ENCODE data around the gene CST4.
"Not testable (repeated sequence)": the region's sequence is repeated elsewhere in the genome, so short reads cannot be mapped to it uniquely, and the experiment has no call there.

CST4 gene, protein sequence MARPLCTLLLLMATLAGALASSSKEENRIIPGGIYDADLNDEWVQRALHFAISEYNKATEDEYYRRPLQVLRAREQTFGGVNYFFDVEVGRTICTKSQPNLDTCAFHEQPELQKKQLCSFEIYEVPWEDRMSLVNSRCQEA

DNA sequence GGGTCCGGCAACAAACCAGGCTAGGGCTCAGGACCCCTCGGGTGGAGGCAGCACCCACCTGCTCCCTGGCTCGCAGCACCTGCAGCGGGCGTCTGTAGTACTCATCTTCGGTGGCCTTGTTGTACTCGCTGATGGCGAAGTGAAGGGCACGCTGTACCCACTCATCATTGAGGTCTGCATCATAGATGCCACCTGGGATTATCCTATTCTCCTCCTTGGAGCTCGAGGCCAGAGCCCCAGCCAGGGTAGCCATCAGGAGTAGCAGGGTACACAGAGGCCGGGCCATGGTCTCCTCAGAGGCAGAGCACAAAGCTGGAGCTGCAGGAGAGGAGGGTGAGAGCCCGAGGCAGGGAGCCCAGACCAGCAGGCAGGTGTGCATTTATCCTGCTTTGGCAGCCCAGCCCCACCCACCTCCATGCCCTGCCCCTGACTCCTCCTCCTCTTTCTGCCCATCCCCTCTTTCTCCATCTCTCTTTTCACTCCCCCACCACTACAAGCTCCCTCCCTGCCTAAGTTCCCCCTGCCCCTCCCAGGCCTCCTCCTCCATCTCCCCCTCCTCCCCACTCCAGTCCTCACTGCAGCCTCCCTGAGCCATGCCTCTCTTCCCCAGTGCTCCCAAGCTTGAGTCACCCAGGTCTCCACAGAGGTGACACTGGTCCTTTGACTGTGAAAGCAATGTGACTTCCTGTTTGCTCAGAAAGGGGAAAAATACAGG, at the start of gene CST4:
TSS of gene CST4 (minus strand) at position 355 of the 715 bp plus-strand sequence. CDS start at position 286, 69 bp downstream.
- DNase-seq = not testable (repeated sequence)

DNA sequence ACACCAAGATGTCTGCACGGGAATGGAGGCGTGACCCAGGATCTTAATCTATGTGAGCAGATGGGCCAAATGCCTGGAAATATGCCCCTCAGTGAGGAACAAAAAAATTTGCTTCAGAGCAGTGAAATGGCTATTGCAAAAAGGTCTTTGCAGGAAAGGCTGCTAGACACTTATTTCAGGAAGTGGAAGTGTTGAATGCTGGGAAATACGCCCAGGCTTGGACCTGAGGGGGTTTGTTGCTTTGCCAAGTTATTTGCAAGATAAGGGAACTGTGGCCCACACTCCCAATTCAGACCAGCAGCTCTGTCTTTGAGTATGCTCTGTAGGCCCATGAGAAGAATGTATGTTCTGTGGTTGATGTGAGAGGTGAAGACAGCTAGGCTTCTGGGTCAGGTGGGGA, 46.6 kb upstream of the CST4 start:
- DNase-seq = not testable (repeated sequence)

DNA sequence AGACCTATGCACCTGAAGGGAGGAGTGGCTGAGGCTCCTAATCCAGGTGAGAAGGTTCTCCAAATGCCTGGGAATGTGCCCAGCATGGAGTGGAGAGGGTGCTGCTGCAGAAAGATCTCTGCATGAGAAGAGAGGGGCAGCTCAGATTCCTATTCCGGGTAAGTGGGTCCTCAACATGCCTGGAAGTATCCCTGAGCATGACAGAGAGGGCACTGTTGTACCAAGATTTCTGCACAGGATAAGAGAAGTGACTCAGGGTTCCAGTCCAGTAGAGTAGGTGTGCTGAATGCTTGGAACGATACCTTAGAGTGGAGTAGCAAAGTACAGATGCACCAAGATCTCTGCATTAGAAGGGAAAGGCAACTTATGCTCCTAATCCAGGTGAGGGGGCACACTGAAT, 46.1 kb upstream of the CST4 start:
- not testable (repeated sequence) for DNase-seq

DNA sequence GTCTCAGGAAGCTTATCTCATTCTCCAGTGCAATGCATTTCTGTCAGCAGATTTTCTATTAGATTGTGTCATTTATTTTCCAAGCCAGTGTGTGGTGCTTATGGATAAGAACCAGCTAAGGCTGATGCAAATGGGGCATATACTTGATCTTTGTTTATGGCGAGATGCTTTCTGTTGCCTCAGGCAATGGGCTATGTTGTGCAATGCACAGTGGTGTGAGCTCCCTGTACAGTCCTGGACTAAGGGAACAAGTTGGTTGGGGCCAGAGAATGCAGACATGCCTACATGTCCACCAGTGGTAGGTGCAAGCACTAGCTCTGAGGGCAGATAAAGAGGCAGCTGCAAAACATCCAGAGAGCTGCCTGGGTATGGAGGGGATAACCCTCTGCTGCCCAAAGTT, 45.6 kb upstream of the CST4 start:
- DNase-seq = not testable (repeated sequence)

DNA sequence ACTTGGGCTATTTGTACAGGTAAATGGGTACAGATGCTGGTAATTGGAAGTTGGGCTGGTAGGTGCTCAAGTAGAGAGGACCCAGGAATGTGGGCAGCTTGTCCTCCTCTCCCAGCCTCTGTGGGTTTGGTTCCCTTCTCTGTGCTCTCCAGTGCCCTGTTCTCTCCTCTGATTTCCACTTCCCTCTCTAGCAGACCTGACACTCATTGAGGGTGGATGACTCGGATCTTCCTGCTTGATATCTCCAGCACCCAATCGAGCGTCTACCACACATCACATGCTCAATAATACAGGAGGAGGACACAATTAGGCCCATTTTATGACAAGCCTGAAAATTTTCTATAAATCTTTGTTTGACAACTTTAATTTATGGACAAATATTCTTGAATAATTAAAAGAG, 38.2 kb upstream of the CST4 start:
- no peak for DNase-seq

DNA sequence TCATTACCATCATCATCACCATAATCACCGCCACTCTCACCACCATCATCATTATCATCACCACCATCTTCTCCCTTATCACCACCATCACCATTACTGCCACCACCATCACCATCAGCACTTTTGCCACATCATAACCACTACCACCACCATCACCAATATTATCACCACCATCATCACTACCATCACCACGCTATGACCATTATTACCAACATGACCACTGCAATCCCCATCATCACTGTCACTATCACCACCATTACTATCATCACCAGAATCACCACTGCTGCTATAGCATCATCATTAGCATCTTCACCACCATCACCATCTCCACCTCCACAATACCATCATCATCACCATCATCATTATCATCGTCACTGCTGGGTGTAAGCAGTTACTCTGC, 36.3 kb upstream of the CST4 start:
- no peak for DNase-seq

DNA sequence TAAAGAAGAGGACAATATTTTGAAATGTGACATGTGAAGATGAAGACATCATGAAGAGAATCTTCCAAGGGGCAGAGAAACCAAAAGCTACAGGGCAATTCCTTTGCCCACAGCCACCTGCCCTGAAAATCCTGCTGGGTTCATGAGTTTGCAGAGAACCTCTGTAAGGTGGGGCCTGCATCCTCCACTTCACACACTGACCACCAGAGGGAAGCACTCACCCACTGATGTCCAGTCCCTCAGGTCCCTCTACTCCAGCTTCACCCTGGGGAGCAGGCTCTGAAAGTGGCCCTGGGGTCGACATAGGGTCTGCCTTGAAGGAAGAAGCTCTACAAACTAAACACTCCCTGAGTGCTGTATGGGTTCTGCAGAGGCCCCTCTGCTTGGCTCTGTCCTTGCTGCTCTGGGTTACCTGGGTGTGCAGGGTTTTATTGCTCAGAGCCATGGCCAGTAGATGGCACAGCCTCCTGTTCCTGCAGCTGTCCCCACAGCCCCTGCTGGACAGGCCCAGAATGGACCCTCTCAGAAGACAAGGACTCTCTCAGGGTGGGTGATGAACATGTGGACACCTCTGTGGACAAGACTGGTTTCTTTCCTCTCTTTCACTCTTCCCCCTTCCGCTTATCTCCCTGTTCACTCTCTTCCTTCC, 34.9 kb upstream of the CST4 start:
- DNase-seq = peak; percentile 4

DNA sequence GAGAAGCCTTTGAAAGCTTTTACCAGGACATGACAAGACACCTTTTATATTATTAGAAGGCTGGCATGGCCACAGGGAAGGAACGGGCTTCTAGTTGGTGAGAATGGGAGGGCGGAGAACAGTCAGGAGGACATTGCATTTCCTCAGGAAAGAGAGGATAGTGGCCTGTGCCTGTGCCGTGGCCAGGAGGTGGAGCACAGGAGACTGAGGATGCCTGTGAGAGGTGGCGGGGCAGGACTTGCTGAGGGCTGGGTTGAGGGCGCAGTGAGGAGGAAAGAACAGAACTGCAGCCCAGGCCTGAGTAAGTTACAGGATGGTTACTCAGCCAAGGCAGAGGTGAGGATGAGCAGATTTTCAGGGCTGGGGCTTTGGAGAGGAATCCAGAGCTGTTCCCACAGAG, 34.0 kb upstream of the CST4 start:
- not testable (repeated sequence) for DNase-seq

DNA sequence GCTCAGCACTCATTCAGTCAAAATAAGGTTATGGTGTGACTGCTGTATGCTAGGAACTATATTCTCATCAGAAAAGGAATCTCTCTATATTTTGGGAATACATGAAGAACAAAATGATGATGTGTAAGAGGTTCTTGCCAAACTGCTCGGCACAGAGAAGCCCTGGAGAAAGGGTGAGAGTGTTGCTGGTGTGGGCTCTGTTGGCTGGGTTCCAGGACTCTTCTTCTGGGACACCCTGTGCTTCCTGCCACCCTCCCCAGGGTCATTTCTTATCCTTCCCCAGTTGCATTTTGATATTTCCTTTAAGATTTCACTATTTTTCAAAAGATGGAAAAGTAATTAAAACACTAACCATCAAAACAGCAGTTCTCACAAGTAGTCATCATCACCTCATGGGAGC, 33.1 kb upstream of the CST4 start:
- DNase-seq = no peak

DNA sequence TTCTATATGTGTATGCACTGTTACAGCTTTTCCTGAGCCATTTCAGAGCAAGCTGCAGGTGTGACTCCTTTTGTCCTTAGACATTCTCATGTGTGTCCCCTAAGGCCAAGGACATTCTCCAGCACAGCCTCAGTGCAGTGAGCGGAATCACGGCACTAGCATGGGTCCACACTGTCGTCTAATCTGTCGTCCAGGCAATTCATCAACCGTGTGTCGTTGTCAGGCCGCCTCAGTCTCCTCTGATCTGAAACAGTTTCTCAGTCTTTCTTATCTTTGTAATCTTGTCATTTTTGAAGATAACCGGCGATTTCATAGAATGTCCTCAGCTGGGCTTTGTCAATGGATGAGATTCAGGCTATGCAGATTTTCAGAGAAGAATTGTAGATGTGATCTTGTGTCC, 30.5 kb upstream of the CST4 start:
- not testable (repeated sequence) for DNase-seq

DNA sequence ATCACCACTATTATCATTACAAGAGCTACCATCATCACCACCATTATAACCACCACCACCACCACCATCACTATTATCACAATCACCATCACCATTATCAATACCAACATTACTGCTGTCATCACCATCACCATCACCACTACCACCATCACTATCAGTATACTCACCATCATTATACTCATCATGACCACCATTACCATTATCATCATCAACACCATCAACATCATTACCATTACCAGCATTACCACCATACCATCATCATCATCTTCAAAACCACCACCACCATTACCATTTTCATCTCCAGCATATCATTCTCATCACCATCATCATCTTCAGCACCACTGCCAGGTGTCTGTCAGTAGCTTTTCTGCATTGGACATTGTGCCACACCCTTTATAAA, 22.9 kb upstream of the CST4 start:
- DNase-seq = not testable (repeated sequence)

DNA sequence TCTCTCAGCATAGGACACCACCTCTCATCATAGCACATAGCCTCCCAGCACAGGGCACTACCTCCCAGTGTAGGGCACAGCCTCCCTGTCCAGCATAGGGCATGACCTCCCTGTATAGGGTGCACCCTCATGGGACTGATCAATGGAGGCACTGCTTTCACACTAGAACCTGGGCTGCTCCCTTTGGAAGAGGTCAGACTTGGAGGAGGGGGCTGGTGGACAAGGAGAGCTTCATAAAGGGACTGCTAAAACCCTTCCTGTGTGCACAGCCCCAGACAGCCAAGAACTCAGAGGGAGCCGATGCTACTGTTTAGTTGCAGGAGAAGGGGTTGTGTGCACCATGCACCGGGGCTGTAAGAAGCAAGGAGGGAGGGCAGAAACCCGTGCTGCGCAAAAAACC, 21.9 kb upstream of the CST4 start:
- DNase-seq = no peak

DNA sequence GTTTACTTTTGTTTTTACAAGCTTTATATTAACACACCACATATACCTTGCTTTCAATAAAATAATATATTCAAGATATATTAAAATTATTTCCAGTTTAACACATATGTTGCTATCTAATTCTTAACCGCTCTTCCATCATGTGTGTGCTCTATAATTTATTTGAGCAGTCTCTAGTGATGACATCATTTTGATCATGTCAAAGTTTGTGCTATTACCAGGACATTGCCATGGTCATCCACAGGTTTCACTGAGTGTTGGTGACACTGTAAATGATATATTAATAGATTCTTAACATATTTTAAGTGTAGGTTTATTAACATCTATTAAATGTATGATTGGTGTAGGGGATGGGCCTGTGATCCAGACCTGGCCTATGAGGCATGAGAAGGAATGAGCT, 17.1 kb upstream of the CST4 start:
- no peak for DNase-seq

DNA sequence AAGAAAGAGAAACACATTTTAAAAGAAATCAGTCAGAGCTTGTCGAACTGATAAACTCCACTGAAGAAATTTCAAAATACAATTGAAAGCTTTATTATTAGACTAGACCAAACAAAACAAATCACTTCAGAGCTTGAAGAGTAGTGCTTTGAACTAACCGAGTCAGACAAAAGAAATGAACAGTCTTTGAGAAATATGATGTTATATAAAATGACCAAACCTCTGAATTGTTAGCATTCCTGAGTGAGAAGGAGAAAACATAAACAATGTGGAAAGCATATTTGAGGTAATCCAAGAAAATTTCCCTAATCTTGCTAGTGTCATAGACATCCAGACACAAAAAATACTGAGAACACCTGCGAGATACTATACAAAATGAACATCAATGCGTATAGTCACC, 13.2 kb upstream of the CST4 start:
- DNase-seq = no peak

DNA sequence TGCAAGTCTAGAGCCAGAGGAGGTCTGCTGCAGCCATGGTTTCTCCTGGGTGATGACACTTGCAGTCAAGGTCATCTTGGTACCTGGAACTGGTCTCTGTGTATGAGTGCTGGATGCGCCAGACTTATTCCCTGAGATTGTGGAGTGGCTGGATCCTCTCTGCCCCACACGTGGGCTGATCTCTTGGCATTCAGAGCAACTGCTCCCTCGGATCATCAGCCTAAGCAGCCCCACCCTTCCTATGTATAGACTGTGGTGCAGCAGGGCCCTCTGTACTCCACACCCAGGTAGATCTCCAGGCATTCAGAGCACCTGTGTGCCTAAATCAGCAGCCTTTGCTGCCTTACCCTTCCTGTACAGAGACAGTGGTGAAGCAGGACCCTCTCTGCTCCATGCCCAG, 12.1 kb upstream of the CST4 start:
- DNase-seq = no peak

DNA sequence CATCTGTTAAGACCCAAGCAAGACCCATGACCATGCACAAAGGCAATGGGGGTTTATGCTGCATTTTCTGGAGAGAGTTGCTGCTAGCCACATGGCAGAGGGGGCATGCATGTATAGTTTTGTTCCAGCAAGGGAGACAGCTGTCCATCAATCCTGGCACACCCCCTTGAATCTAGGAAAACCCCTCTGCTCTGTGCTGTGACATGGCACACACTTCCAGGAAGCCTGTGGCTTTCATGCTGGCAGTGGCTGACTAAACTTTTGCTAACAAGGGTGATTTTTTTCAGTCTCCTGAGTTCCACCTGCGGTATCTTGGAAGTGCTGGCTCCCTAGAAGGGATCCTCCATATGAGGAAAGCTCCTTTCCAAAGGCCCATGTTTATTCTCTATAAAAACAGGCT, 9.1 kb upstream of the CST4 start:
- DNase-seq = no peak

DNA sequence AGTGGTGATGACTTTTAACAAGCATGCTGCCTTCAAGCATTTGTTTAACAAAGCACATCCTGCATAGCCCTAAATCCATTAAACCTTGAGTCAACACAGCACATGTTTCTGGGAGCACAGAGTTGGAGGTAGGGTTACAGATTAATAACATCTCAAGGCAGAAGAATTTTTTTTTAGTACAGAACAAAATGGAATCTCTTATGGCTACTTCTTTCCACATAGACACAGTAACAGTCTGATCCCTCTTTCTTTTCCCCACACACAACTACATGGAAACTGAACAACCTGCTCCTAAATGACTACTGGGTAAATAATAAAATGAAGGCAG, 6.2 kb upstream of the CST4 start:
- DNase-seq = not testable (repeated sequence)

DNA sequence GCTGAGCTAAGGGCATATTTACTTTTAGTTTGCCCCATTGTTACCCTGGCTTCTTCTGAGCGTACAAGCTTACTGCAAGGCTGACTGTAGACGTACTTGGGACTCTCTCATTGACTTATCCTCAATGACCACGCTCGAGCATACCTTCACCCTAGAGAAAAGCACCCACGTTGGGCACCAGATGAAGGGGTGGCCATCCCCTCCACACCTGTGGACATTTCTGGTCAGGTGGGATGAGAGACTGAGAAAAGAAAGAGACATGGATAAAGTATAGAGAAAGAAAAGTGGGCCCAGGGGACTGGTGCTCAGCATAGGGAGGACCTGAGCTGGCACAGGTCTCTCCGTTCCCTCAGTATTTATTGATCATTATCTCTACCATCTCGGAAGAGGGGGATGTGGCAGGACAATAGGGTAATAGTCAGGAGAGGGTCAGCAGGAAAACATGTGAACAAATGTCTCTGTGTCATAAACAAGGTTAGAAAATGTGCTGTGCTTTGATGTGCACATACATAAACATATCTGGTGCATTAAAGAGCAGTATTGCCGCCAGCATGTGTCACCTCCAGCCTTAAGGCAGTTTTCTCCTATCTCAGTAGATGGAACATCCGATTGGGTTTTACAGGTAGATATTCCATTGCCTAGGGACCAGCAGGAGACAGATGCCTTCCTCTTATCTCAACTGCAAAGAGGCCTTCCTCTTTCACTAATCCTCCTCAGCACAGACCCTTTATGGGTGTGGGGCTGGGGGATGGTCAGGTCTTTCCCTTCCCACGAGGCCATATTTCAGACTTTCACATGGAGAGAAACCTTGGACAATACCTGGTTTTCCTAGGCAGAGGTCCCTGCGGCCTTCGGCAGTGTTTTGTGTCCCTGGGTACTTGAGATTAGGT, 5.6 kb upstream of the CST4 start:
- DNase-seq = not testable (repeated sequence)

DNA sequence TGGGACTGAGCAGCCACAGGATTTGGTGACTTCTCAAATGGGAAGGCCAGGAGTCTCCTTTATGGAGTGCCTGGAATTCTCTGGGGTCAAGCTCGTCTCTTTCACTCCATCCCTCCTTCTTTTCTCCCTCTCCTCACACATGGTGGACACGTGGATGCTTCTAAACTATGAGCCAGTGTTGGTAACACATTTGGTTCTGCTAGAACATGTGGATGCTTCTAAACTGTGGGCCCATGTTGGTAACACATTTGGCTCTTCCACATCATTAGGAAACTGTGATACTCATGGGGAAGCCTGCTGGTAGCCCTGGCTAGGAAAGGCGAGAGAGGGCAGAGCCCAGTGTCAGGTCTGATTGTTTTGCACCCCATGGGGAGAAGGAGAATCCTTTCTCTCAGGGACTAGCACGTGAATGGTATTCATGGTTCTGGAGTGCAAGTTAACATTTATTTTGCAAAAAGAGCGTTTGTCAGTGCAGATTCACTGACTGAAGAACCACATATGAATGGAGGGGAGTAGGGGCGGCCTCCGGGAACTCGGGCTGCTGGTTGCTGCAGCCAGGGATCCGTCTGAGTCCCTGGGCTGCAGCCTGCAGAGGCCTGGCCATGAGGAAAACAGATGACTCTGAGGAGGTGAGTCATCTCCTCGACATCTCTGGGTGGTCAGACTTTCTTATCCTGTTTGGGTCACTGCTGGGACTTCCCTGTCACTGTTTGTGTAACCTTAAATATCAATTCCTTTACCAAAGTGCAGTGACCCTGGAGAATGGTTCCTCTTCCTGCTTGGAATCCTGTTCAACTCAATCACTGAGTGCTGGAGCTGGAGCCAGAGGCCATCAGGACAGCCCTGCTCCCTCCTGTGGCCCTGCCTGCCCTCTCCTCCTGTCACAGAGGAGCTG, 4.1 kb upstream of the CST4 start:
- DNase-seq = not testable (repeated sequence)

DNA sequence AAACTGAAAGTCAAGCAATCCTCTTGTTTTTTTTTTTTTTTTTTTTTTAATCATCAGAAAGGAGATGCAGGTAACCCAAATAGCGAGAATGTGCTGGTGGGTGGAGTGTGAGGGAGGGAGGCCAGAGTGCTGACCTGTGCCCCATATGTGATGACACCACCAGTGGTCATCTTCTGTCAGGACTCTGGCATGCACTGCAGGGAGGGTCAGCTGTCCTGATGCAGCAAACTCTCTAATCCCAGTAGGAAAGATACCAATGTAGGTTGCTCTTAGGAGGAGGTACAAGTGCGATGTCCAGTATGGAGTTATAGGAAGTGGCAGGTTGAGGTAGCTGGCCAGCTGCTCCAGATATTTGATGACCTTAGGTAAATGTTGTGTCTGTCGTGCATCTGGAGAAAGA, 2.8 kb upstream of the CST4 start:
- DNase-seq = no peak

DNA sequence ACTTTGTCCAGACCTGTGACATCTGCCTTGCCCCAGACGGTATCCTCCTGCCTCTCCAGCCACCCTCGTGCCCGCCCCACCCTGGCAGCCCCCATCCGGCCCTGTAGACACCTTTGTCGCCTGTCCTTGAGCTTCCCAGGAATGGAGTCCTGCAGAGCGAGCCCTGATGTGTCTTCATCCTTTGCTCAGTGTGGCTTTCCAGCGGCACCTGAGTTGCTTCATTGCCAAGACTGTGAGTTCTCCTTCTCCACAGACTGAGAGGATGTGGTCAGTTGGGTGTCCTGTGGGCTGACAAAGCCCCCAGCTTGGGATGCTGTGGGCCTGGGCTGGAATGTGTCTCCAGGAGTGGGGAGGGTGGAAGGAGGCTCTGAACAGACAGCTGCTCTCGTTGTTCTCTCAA, 1.7 kb upstream of the CST4 start:
- DNase-seq = no peak

DNA sequence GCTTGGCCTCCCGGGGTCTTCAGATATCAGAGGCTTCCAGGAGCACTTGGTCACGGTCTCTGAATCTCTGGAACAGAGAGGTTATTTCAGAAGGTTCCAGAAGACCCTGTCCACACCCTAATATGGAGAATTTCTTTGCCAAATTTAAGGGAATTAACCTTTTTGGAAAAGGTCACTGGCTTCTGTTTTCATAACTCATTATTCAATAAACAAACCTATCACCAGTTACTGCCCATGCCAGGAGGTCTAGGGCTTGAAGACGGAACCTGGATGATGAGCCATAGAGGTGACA, 507 bp upstream of the CST4 start:
- no peak for DNase-seq

DNA sequence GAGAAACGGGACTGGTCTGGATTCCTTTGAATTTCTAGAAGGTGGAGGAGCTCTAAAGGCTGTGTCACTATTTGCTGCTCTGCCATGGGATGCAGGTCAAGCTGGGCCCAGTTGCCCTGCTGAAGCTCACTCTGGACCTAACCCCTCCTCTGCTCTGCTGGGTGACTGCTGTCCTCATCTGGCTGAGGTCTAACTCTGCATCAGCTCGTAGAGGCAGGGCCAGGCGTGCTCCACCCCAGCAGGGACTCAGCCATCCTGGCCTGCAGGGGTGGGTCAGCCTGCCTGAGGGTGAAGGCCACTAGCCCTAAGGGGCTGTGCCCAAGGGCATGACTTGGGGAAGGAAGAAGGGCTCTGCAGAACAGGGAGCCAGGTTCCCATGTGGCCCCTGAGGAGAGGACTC, 852 bp downstream of the CST4 start:
- no peak for DNase-seq
